ENCODE measurements around the gene BMX. TPM values are rescaled to one million over a fixed set of nuclear protein-coding genes. Genes with fewer than 3 reads are reported as not detected.

BMX gene
- total RNA-seq, 1 donor from 2014 or later = not detected

- no peak for DNase-seq (ENCODE audit: low read depth)
These were observed 4.5 kb downstream of the BMX start for GRCh38 chrX:15505101-15505500.

GRCh38 chrX:15507005-15507404 is 6.4 kb downstream of the BMX start:
- no peak for DNase-seq (ENCODE audit: low read depth)

- no peak for DNase-seq (ENCODE audit: low read depth)
These were observed 9.2 kb downstream of the BMX start for GRCh38 chrX:15509845-15510244.

- DNase-seq (ENCODE audit: low read depth) = peak; percentile 30
These were observed 11.0 kb downstream of the BMX start for GRCh38 chrX:15511563-15511962.

- DNase-seq (ENCODE audit: low read depth) = peak; percentile 10
These were observed 11.9 kb downstream of the BMX start for GRCh38 chrX:15512401-15512965.

GRCh38 chrX:15514279-15514678 is 13.7 kb downstream of the BMX start:
- DNase-seq (ENCODE audit: low read depth) = no peak

- DNase-seq (ENCODE audit: low read depth) = no peak
These were observed 15.3 kb downstream of the BMX start for GRCh38 chrX:15515931-15516330.

GRCh38 chrX:15522464-15522863 is 21.9 kb downstream of the BMX start:
- no peak for DNase-seq (ENCODE audit: low read depth)

GRCh38 chrX:15523088-15523487 is 22.5 kb downstream of the BMX start:
- DNase-seq (ENCODE audit: low read depth) = no peak

GRCh38 chrX:15524417-15524816 is 23.8 kb downstream of the BMX start:
- DNase-seq (ENCODE audit: low read depth) = peak; percentile 2

GRCh38 chrX:15525664-15526416 is 25.2 kb downstream of the BMX start:
- DNase-seq (ENCODE audit: low read depth) = no peak

GRCh38 chrX:15529165-15529564 is 28.6 kb downstream of the BMX start:
- DNase-seq (ENCODE audit: low read depth) = no peak

- no peak for DNase-seq (ENCODE audit: low read depth)
These were observed 29.7 kb downstream of the BMX start for GRCh38 chrX:15530318-15530717.

- no peak for DNase-seq (ENCODE audit: low read depth)
These were observed 46.1 kb downstream of the BMX start for GRCh38 chrX:15546745-15547144.

- DNase-seq (ENCODE audit: low read depth) = no peak
These were observed 46.7 kb downstream of the BMX start for GRCh38 chrX:15547356-15547755.

GRCh38 chrX:15549189-15550012 is 48.8 kb downstream of the BMX start:
- DNase-seq (ENCODE audit: low read depth) = no peak

- DNase-seq (ENCODE audit: low read depth) = no peak
These were observed 58.6 kb downstream of the BMX start for GRCh38 chrX:15559227-15559626.

- no peak for DNase-seq (ENCODE audit: low read depth)
These were observed 60.3 kb downstream of the BMX start for GRCh38 chrX:15560924-15561323.

GRCh38 chrX:15563056-15563455 is 62.4 kb downstream of the BMX start:
- no peak for DNase-seq (ENCODE audit: low read depth)

GRCh38 chrX:15564981-15565579 is 64.5 kb downstream of the BMX start:
- DNase-seq (ENCODE audit: low read depth) = peak; percentile 37

GRCh38 chrX:15566244-15566643 is 65.6 kb downstream of the BMX start:
- no peak for DNase-seq (ENCODE audit: low read depth)

GRCh38 chrX:15567267-15567666 is 66.7 kb downstream of the BMX start:
- DNase-seq (ENCODE audit: low read depth) = no peak
